ENCODE measurements around the gene NISCH.

DNA sequence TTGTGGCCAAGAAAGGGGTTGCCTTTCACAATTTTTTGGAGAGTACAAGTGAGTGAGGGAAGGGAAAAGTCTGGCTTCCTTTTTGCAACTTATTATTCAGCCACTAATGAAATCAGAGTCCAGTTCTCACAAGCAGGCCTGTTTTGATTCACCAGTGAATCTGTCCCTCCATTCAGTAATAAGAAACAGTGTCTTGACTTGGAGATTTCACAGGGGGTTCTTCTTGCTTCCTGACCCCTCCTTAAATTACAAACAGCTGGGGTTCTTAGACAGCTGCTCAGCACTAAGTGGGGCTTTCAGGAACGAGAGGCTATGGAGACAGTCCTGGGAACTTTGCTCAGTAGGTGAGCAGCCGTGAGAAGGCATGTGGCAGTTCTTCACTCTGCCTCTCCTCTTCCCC, 35.0 kb upstream of the NISCH start:
- TF ChIP-seq, protein P1, sequence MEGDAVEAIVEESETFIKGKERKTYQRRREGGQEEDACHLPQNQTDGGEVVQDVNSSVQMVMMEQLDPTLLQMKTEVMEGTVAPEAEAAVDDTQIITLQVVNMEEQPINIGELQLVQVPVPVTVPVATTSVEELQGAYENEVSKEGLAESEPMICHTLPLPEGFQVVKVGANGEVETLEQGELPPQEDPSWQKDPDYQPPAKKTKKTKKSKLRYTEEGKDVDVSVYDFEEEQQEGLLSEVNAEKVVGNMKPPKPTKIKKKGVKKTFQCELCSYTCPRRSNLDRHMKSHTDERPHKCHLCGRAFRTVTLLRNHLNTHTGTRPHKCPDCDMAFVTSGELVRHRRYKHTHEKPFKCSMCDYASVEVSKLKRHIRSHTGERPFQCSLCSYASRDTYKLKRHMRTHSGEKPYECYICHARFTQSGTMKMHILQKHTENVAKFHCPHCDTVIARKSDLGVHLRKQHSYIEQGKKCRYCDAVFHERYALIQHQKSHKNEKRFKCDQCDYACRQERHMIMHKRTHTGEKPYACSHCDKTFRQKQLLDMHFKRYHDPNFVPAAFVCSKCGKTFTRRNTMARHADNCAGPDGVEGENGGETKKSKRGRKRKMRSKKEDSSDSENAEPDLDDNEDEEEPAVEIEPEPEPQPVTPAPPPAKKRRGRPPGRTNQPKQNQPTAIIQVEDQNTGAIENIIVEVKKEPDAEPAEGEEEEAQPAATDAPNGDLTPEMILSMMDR (IDR thresholded peaks at IDR 0.05): no peak
- TF ChIP-seq BHLHE40 (IDR thresholded peaks at IDR 0.05; ENCODE audit: low read depth, low read length) (no peak), PHF8 (IDR thresholded peaks at IDR 0.05; ENCODE audit: borderline replicate concordance, low read depth) (no peak), NR3C1 (IDR thresholded peaks at IDR 0.05) (no peak), NFE2L2 (conservative IDR thresholded peaks at IDR 0.05; ENCODE audit: low read length) (no peak), SREBF2 (IDR thresholded peaks at IDR 0.05) (no peak), EP300 (IDR thresholded peaks at IDR 0.05) (no peak), POLR2A (IDR thresholded peaks at IDR 0.05; ENCODE audit: low read length) (no peak), SMC3 (IDR thresholded peaks at IDR 0.05) (no peak), FOXS1 (CRISPR knock-in tag; IDR thresholded peaks at IDR 0.05) (no peak), RCOR1 (IDR thresholded peaks at IDR 0.05; ENCODE audit: low read depth, low read length) (no peak)
- TF ChIP-seq, protein P2, sequence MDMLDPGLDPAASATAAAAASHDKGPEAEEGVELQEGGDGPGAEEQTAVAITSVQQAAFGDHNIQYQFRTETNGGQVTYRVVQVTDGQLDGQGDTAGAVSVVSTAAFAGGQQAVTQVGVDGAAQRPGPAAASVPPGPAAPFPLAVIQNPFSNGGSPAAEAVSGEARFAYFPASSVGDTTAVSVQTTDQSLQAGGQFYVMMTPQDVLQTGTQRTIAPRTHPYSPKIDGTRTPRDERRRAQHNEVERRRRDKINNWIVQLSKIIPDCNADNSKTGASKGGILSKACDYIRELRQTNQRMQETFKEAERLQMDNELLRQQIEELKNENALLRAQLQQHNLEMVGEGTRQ (IDR thresholded peaks at IDR 0.05): no peak
- TF ChIP-seq, protein P3, sequence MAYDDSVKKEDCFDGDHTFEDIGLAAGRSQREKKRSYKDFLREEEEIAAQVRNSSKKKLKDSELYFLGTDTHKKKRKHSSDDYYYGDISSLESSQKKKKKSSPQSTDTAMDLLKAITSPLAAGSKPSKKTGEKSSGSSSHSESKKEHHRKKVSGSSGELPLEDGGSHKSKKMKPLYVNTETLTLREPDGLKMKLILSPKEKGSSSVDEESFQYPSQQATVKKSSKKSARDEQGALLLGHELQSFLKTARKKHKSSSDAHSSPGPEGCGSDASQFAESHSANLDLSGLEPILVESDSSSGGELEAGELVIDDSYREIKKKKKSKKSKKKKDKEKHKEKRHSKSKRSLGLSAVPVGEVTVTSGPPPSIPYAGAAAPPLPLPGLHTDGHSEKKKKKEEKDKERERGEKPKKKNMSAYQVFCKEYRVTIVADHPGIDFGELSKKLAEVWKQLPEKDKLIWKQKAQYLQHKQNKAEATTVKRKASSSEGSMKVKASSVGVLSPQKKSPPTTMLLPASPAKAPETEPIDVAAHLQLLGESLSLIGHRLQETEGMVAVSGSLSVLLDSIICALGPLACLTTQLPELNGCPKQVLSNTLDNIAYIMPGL (CRISPR knock-in tag; IDR thresholded peaks at IDR 0.05; ENCODE audit: borderline replicate concordance): no peak
- TF ChIP-seq, protein P4, sequence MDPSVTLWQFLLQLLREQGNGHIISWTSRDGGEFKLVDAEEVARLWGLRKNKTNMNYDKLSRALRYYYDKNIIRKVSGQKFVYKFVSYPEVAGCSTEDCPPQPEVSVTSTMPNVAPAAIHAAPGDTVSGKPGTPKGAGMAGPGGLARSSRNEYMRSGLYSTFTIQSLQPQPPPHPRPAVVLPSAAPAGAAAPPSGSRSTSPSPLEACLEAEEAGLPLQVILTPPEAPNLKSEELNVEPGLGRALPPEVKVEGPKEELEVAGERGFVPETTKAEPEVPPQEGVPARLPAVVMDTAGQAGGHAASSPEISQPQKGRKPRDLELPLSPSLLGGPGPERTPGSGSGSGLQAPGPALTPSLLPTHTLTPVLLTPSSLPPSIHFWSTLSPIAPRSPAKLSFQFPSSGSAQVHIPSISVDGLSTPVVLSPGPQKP (IDR thresholded peaks at IDR 0.05; ENCODE audit: low read depth, low read length): no peak
